OCI-LY7 (cell line): ENCODE measurements around the gene ING2. TPM values are rescaled to one million over a fixed set of nuclear protein-coding genes. Genes with fewer than 3 reads are reported as not detected.
A peak's percentile ranks its signal among the peaks of the same experiment; 100 is the strongest.

Experiments used
- BruUV-seq: library from RNA; stranded (reverse); fragments of 400-500 nt; replicated peaks from 2 replicates; lab custom pipeline; 2021; lab: Mats Ljungman, UMichigan
- CTCF ChIA-PET: fragments of 300-600 bp; sonication (Branson Sonifier 250); formaldehyde crosslinking; loops from one replicate; lab custom pipeline; 2022; ENCODE audit warnings: antibody characterized with exemption; ENCODE audit not compliant: unreplicated experiment; lab: Charles Lee
- POLR2A ChIA-PET: fragments of 300-600 bp; sonication (Branson Sonifier 250); formaldehyde crosslinking; loops from one replicate; lab custom pipeline; 2022; ENCODE audit warnings: antibody characterized with exemption; lab: Charles Lee
- DNase-seq: peaks from one replicate; pipeline ENCODE4 v3.0.0-alpha.2; 2015; ENCODE audit warnings: low spot score
- H2AFZ ChIP-seq: fragments of 200-600 bp; sonication (generic), shearing (Covaris generic); 2 replicates; pipeline ENCODE4 v1.6.1; 2014; ENCODE audit warnings: mild to moderate bottlenecking, antibody characterized with exemption, low read length, moderate library complexity
- H3K27ac ChIP-seq: fragments of 200-600 bp; sonication (generic); 2 replicates; pipeline ENCODE4 v1.5.1; 2014; ENCODE audit warnings: mixed run types, low read depth, mild to moderate bottlenecking, moderate library complexity, low read length, inconsistent platforms; ENCODE audit not compliant: poor library complexity, severe bottlenecking
- H3K36me3 ChIP-seq: fragments of 200-600 bp; sonication (generic); 2 replicates; pipeline ENCODE4 v1.6.1; 2014; ENCODE audit warnings: mild to moderate bottlenecking, antibody characterized with exemption, low read length, moderate library complexity, mixed read lengths; ENCODE audit not compliant: insufficient read depth
- H3K4me1 ChIP-seq: fragments of 200-600 bp; sonication (generic); 2 replicates; pipeline ENCODE4 v1.5.1; 2014; ENCODE audit warnings: mild to moderate bottlenecking, low read length; ENCODE audit not compliant: insufficient read depth, poor library complexity, severe bottlenecking
- H3K4me2 ChIP-seq: fragments of 200-600 bp; sonication (generic); 2 replicates; pipeline ENCODE4 v1.6.1; 2014; ENCODE audit warnings: mild to moderate bottlenecking, low read length
- H3K4me3 ChIP-seq: fragments of 200-600 bp; sonication (generic); 2 replicates; pipeline ENCODE4 v1.5.1; 2014; ENCODE audit warnings: mild to moderate bottlenecking, low read depth, low read length; ENCODE audit not compliant: poor library complexity, severe bottlenecking
- H3K79me2 ChIP-seq: fragments of 200-600 bp; sonication (generic); 2 replicates; pipeline ENCODE4 v1.6.1; 2016; ENCODE audit warnings: low read depth, mild to moderate bottlenecking, low read length, moderate library complexity, mixed read lengths; ENCODE audit not compliant: insufficient read depth
- H3K9me2 ChIP-seq: fragments of 200-600 bp; sonication (generic); 2 replicates; pipeline ENCODE4 v1.6.1; 2016; ENCODE audit warnings: mild to moderate bottlenecking, low read length, mixed read lengths; ENCODE audit not compliant: insufficient read depth
- H3K9me3 ChIP-seq: fragments of 200-600 bp; sonication (generic); 2 replicates; pipeline ENCODE4 v1.6.1; 2014; ENCODE audit warnings: mild to moderate bottlenecking, mixed run types, low read length, mixed read lengths
- H4K20me1 ChIP-seq: fragments of 200-600 bp; sonication (generic); 2 replicates; pipeline ENCODE4 v1.6.1; 2014; ENCODE audit warnings: mild to moderate bottlenecking, antibody characterized with exemption, low read length, moderate library complexity, mixed read lengths; ENCODE audit not compliant: insufficient read depth
- CTCF ChIP-seq: fragments of 200-600 bp; sonication (generic); conservative IDR thresholded peaks from 2 replicates; pipeline ENCODE4 v1.5.1; 2014; ENCODE audit warnings: mild to moderate bottlenecking, antibody characterized with exemption, low read length, moderate library complexity, mixed read lengths
- EZH2phosphoT487 ChIP-seq: fragments of 200-600 bp; sonication (generic); IDR thresholded peaks from 2 replicates; pipeline ENCODE4 v1.6.1; 2018; ENCODE audit warnings: low read depth, borderline replicate concordance, mild to moderate bottlenecking, mixed run types, antibody characterized with exemption, low read length, moderate library complexity, mixed read lengths
- intact Hi-C: fragments of 100-400 bp; cut with micrococcal nuclease; formaldehyde crosslinking; loops from one replicate; pipeline ENCODE4 v1.10.0; 2022; ENCODE audit not compliant: unreplicated experiment
- total RNA-seq, 2 experiments: library from RNA; depleted of rRNA in 1 of 2; stranded (reverse); fragments of >200 nt in 1 of 2; shearing (Covaris generic) in 1 of 2; gene quantifications; 2 replicates each; pipeline ENCODE4 v1.2.3, GENCODE V29; 2014 to 2022

Gene ING2
- total RNA-seq, 2 experiments from 2014 or later: 23.3 to 26.0 TPM

DNA sequence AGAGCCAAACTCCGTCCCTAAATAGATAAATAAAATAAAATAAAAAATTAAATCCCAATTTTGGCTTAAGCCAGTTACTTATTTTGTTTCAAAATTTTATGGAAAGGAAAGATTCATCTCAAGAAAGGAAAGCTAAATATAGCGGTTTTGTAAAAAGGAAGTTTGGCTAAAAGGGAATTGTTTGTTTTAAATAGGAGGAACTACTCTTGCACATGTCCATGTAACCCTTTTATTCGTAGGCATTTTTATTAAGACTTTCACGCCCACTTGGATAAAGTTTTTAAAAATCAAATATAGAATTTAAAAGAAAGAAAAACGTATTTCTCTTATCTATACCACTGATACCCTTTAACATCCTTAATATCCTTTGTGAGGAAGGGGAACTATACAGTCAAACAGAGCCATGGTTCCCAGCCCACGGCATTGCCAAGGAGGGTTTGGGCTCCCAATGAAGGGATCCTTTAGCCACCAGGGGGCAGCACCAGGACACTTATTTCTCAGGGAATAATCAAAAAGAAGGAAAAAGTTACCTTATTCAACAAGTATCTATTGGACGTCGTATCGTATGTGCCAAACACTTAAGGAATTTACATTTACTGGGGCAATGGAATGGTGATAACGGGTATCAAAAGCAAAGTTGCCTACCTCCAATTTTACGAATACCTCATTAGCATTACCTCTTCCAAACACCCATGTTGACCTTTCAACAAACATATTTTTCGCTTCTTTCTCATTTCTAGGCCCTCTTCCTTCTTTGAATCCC is 32.7 kb upstream of the ING2 start:
- Histone ChIP-seq H3K4me1 (no peaks in the 10 kb centered on the region), H3K4me2 (no peak overlapping the region; the same call in 1 of the 2 replicates), H3K36me3 (no peaks in the 10 kb centered on the region), H2AFZ (no peak overlapping the region; the same call in 1 of the 2 replicates), H3K4me3 (no peak overlapping the region), H4K20me1 (no peaks in the 10 kb centered on the region), H3K9me3 (0 out of 2 replicates have a peak, but pooled peaks cover 11% of the 10 kb centered on the region), H3K9me2 (no peaks in the 10 kb centered on the region), H3K79me2 (no peaks in the 10 kb centered on the region), H3K27ac (no peak overlapping the region)
- BruUV-seq: no TSS peak
- ChIA-PET POLR2A (interaction anchor here (1.0 kb wide), 1 partner anchor 10 kb away, joined by 3 read pairs; no protein-coding TSS in a partner anchor), CTCF (no interaction called here)
- peak; percentile 78 for DNase-seq
- no peak for TF ChIP-seq EZH2phosphoT487
- peak; percentile 97 for TF ChIP-seq CTCF
- intact Hi-C loops: loop anchor here (1.0 to 10.0 kb wide), 3 partner anchors 128 to 693 kb away; no protein-coding TSS in a partner anchor

- Histone ChIP-seq H3K9me3 (no peaks in the 10 kb centered on the region), H3K4me2 (no peak overlapping the region), H3K36me3 (no peaks in the 10 kb centered on the region), H4K20me1 (no peaks in the 10 kb centered on the region), H3K79me2 (no peaks in the 10 kb centered on the region), H3K9me2 (no peaks in the 10 kb centered on the region), H2AFZ (no peak overlapping the region), H3K27ac (no peak overlapping the region), H3K4me1 (no peaks in the 10 kb centered on the region), H3K4me3 (no peak overlapping the region)
- no peak for TF ChIP-seq EZH2phosphoT487
- no peak for TF ChIP-seq CTCF
- POLR2A ChIA-PET: interaction anchor here (0.7 to 0.8 kb wide), 2 partner anchors 16 to 1325 kb away, joined by 3 to 6 read pairs; no protein-coding TSS in a partner anchor
- intact Hi-C loops: loop anchor here (10.0 kb wide), 1 partner anchor 687 kb away; no protein-coding TSS in a partner anchor
- no TSS peak for BruUV-seq
- no peak for DNase-seq
- CTCF ChIA-PET: no interaction called here
Measured at GRCh38 chr4:183478123-183478522, 26.7 kb upstream of the ING2 start.
